GM19193 (cell line): ENCODE data around the gene RIOX2.

Experiments used
- POLR2A ChIP-seq: IDR thresholded peaks from 4 replicates; pipeline ENCODE4 v1.6.1; 2011; ENCODE audit not compliant: insufficient read depth, insufficient read length; ENCODE audit errors: extremely low read depth

The RIOX2 gene

DNA sequence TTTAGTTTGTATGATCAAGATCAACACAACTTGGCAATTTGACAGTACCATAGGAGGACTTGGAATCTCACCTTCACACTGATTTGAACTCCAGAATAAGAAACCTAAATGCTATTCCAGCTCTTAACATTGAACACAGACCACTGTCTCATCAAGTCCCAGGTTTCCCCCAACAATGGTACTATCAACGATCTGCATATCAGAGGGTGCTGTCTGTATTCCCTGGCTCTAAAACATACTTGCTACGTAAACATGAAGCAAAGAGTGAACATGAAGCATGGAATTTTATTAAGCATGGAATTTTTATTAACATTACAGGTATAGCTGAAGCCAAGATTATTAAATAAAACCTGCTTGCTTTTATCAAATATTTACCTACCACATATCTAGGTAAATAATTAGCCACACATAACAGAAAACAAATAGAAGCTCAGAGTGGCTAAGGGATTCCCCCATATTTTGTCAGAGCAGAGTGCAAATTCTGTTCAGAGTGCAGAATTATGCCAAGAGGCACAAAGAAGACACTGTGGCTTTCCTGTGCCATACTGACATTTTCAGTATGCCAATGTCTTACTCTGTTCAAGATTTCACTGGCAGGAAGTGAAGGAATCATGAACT, 22.2 kb upstream of the RIOX2 start:
- no peak for TF ChIP-seq POLR2A

- no peak for TF ChIP-seq POLR2A
Measured at GRCh38 chr3:97993526-97993925, 21.3 kb upstream of the RIOX2 start.

- TF ChIP-seq POLR2A: no peak
Measured at GRCh38 chr3:97992547-97993173, 20.4 kb upstream of the RIOX2 start.

GRCh38 chr3:97991293-97991682, 19.1 kb upstream of the RIOX2 start:
- no peak for TF ChIP-seq POLR2A

DNA sequence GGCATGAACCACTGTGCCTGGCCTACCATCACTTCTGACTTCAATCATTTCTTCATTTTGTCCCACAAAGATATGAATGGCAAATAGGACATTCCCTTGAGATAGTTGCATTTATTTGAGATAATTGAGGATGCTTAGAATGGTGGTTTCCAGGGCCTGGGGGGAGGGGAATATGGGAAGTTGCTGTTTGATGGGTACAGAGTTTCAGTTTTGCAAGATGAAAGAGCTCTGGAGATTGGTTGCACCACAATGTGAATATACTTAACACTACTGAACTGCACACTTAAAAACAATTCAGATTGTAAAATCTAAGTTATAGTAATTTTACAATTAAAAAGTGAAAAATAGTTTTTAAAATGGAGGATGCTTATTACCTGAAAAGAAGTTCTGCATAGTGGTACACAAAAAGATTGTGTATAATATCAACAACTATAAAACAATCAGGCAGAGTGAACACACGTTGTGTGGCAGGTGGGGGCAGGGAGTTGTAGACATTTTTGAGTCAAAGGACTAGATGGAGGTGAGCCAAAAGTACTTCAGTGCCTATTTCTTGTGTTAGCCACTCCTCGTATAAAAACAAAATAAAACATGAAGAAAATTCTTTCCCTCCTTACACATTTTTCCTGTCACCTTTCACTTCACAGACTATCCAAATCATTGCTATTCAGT, 18.5 kb upstream of the RIOX2 start:
- no peak for TF ChIP-seq POLR2A

DNA sequence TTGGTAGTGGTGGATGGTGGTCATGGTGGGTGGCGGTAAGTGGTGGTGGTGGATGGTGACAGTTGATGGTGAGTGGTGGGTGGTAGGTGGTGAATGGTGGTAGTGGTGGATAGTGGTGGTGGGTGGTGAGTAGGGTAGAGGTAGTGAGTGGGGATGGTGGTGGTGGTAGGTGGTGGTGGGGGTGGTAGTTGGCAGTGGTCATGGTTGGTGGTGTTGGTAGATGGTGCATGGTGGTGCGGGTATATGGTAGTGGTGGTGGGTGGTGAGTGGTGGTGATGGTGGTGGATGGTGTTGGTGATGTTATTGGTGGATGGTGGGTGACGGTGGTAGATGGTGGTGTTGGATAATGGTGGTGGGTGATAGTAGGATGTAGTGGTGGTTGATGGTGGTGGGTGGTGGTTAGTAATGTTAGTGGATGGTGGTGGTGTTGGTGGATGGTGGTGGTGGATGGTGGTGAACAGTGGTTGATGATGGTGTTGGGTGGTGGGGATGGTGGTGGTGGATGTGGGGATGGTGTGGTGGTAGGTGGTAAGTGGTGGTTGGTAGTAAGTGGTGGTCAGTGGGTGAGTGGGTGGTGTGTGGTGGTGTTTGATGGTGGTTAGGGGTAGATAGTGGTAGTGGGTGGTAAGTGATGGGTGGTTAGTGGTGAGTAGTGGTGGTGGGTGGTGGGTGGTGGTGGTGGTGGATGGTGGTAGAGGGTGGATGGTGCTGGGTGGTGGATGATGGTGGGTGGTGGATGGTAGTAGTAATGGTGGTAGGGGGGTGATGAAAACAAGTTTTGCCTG, 16.7 kb upstream of the RIOX2 start:
- no peak for TF ChIP-seq POLR2A

DNA sequence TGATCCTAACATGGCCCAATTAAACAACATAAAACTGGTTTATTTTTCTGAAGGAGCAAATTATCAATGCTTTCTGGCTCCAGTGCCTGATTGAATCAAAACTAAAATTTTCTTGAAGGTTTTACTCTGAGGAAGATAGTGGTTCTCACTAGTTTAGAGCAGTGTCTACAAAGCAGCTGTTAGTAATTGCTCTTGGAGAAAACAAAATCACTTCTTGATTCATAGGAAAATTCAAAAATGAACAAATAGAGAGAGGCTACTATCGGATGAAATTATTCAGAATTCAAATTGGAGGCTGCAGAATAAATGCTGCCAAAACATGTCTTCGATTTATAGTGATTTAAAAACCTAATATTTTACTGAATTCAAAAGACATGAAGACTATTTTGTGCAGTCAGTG, 15.1 kb upstream of the RIOX2 start:
- no peak for TF ChIP-seq POLR2A

DNA sequence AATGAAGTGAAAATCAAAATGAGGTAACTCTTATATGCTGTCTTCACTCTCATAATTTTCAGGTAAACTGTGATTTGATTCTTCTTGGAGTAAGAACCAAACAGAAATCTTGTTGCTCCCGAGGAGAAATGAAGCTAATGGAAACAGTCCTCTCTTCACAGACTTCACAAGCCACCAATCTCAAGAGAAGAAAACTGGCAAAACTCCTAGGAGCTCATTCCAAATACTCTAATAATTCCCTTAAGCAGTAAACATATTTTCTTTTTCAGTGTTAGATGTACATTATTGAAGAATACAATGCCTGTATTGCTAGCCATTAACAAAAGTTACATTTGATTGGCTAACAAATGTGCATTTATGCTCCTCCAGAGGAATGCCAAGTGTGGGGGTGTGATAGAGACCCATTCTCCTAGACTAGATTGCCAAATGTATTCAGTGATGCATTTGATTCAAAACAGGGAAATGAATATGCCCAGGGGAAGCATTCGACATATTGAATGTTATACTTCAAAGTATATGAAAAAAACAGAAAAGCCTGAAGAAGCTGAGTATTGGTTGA, 11.8 kb upstream of the RIOX2 start:
- TF ChIP-seq POLR2A: no peak

- no peak for TF ChIP-seq POLR2A
Measured at GRCh38 chr3:97981886-97982285, 9.7 kb upstream of the RIOX2 start.

GRCh38 chr3:97979610-97980009, 7.4 kb upstream of the RIOX2 start:
- no peak for TF ChIP-seq POLR2A

GRCh38 chr3:97975466-97975865, 3.2 kb upstream of the RIOX2 start:
- TF ChIP-seq POLR2A: no peak

DNA sequence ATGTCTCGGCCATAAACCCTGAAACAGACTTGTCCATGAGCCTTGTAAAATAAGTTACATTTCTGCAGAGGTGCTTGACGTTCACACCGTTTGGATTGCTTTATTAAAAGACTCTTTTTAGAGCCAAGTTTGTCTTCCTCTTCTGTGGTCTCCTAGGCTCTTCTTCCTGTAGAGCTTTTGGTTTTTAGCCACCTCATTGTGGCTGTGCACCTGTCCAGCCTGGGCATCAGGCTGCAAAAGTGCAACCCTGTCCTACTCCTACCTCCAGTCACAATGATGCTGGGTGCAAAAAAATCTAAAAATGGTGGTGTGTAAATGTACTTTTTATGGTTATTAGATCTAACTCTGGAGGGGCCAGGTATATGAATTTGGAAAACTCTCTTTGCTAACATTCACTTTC, 2.8 kb upstream of the RIOX2 start:
- no peak for TF ChIP-seq POLR2A

- TF ChIP-seq POLR2A: no peak
Measured at GRCh38 chr3:97972976-97973375, 745 bp upstream of the RIOX2 start.

GRCh38 chr3:97970956-97971620, 1.1 kb downstream of the RIOX2 start:
- no peak for TF ChIP-seq POLR2A

- no peak for TF ChIP-seq POLR2A
Measured at GRCh38 chr3:97970156-97970555, 2.1 kb downstream of the RIOX2 start.
